GM21786 (cell line): ENCODE measurements around the gene SLC35A3.
"Not testable (repeated sequence)": the region's sequence is repeated elsewhere in the genome, so short reads cannot be mapped to it uniquely, and the experiment has no call there.

Experiments
- ATAC-seq: cut with Tn5 transposase; IDR thresholded peaks from one replicate; pipeline ENCODE4 v1.9.1; 2021; ENCODE audit not compliant: unreplicated experiment

SLC35A3 gene

DNA sequence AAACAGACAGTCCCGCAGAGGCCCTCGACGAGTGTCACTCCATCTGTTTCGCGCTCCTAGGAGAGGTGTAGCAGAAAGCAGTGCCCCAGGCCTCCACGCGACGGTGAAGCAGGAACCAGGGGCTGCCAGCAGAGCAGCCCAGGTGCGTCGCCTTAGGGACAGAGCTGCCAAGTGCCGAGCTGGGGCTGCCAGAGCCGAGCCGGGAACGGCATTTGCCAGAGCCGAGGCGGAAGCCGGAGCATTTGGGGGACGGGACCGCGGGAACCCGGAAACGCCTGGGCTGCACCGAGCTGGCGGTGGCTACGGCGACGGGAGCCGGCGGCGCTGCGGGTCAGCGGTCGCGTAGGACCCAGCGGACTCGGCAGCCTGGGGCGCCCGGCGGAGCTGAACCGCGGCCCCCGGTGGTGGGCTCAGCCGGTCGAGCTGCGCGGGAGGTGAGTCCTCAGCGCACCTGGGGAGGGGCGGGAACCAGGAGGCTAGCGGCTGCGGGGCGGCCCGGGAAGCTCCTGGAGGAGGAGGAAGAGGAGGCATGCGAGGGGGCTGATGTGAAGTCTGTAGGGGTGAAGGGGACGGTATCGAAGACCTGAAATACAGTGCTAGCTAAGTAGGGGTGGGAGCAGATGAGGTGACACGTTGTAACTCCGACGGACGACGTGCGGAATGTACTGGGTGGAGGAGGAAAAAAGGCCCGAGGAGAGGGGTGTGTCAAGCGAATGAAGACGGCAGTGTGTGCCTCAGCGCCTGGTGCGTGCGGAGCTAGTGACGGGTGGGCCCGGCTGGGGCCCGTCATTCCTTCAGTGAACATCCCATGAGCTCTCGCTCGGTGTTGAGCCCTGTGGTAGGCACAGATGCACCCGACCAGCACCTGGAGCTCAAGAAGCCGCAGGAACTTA is at the start of gene SLC35A3:
SLC35A3 (plus strand) TSS at position 268 of the 893 bp plus-strand sequence. CDS start 23,559 bp downstream, outside the sequence.
- ATAC-seq, result peak; percentile 90

DNA sequence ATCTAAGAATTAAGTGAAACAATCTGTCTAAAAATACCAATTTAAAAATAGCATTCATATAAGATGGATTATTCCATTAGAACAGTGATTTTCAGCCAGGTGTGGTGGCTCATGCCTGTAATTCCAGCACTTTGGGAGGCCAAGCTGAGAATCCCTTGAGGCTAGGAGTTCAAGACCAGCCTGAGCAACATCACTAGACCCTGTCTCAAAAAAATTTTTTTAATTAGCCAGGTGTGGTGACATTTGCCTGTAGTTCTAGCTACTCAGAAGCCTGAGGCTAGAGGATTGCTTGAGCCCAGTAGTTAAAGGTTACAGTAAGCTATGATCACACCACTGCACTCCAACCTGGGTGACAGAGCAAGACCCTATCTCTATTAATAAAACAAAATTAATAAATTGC is 35.0 kb upstream of the SLC35A3 start:
- ATAC-seq, result no peak

DNA sequence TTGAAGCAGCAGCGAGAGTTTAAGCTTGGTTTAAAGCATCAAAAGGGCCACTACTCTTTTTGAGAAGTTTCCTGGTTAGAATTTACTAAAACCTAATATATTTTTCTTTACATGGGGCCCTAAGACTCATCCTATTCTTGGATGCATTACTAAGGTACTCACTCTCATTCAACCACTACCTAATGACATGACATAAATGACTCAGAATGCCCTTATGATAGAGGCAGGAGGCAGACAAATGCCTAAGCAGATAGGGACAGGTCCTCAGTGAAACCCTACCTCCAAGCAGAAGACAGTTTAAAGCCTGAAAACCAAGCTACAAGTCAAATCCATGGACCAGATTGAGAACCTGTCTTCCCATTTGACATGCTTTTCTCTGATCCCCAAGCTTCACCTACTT is 34.3 kb upstream of the SLC35A3 start:
- no peak for ATAC-seq

DNA sequence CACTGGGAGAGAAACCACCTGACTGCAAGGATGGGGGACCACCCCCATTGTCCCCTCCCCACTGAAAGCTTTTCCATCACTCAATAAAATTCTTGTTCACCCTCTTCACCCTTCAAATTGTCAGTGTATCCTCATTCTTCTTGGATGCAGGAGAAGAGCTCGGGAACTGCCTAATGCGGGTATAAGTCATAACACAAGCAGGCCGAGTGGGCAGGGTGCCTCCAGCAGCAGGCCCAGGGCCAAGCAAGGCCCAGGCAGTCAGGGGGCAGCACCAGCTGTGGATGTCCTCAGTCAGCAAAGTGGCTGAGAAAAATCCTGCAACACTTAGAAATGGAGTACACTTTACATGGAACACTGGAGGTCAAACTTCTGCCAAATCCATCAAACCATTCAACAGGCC is 33.7 kb upstream of the SLC35A3 start:
- no peak for ATAC-seq

DNA sequence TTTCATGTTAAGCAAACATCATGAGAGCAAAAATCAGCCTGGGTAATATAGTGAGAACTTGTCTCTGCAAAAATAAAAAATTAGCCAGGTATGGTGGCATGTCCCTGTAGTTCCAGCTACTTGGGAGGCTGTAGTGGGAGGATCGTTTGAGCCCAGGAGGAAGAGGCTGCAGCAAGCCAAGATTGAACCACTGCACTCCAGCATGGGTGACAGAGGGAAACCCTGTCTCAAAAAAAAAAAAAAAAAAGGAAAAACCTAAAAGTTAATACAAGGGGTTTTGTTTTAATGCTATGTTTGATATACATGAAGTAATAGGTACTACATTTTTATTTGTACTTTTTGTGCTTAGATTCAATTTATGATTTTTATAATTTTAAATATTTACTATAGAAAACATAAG is 27.1 kb upstream of the SLC35A3 start:
- ATAC-seq, result no peak

DNA sequence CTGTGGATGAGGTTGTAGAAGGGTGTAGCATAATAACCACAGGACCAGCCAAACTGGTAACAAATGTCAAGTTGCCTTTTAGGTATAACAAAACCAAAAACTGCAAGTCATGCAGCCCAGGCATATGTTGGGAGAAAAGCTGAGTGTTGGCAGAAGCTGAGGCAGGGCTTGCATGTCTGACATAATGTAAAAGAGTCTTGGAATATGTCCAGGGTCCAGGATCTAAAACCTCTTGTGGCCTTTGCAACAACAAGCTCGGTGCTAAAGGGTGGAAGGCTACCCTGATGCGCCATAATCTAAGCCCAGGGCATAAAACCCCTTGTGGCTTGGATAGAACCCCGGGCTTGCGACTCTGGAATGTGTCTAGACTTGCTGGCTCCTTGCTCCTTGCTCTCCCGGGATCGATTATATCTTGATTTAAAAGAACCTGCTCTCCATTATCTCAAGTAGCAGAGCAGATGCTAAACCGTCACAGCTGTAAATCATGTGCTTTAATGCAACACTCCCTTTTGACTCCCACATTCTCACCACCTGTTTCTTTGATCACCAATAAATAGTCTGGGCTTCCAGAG is 26.5 kb upstream of the SLC35A3 start:
- no peak for ATAC-seq

DNA sequence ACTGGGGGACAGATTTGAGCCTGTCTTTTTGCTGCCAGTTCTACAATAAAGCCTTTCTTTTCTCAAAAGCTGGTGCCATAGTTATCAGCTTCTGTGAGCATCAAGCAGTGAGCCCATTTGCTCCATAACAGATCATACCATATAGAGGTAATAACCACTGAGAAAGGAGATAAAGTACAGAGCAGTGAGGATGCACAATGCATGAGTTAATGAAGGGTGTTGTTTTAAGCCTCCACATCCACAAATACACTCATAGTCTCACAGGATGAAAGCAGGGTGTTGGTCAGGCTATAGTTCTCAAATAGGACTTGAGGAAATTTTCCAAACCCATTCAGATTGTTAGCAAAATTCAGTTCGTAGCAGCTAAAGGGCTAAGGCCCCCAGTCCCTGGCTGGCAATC is 25.6 kb upstream of the SLC35A3 start:
- no peak for ATAC-seq

DNA sequence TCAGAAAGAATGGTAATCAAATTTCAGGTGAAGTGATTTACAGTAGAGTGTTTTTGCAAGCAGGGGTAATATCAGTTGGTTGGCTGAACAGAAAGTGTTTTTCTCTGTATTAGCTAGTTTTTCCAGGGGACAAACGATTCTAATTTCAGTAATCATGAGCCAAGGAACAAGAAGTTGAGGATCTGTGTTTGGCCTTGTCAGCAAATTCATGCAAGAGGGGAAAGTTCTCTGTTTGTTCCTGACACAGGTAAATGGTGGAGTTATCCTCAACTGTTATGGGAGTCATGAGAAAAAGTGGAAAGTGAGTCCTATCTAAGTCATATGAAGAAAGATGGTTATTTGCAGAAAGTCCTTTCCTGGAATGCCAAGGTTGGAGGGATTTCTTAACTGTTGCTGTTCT is 24.6 kb upstream of the SLC35A3 start:
- ATAC-seq, result no peak

DNA sequence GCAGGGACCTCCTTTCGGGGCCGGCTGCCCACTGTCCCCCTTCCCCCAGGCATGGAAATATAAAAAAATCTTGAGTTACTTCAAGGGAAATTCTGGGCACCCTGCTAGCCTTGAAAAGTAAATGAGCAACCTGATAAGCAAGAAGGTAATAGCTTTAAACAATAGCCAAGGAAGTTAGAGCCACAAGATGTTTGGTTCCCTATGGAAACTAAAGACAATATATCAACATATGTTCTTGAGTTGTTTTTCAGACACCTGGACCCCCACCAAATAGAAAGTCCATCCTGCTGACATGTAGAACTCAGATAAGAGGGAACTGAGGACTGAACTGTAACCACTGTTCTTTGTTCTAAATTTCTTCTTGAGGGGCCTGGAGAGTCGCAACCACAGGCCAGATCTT is 19.3 kb upstream of the SLC35A3 start:
- ATAC-seq, result no peak

DNA sequence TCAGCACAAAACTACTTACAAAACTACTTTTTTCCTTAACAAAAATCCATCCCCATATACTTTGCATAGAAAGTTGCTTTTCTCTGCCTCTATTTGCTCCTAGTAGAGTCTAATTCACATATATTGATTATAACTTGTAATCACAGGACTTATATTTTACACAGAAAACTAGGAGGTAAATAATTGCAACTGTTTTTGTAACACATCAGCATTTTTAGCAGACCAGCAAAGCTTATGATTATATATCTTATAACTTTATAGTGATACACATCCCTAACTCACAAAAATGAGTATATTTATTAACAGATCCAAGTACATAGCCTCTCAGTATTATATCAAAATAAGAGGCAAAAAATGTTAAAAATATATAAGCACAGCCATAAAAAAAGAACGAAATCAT is 17.3 kb upstream of the SLC35A3 start:
- ATAC-seq, result no peak

DNA sequence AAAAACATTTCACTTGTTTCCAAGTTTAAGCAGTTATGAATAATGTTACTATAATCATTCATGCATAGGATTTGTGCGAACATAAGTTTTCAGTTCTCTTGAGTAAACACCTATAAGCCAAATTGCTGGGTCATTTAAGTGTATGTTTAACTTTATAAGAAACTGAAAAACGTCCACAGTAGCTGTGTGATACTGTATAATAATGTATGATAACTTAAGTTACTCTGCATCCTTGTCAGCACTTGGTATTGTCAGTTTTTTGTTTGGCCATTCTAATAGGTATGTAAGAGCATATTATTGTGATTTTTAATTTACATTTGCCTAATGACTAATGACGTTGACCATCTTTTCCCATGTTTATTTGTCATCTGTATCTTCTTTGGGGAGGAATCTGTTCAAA is 14.4 kb upstream of the SLC35A3 start:
- ATAC-seq, result no peak

DNA sequence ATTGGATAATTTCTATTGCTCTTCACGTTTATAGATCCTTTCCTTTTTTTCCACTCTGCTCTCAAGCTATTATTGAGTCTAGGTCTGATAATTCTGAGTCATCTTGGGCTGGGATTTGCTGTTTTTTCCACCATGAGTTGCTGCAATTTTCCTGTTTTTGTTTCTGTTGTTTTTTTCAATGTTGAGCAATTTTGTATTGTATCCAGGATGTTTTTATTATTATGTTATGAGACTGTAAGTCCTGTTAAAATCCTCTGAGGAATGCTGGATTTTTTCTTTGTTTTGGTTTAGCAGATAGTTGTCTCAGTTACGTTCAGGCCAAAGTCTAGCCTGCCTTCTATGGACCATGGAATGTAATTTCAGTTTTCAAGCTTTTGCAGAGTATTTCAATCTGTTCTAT is 13.0 kb upstream of the SLC35A3 start:
- ATAC-seq, result no peak

DNA sequence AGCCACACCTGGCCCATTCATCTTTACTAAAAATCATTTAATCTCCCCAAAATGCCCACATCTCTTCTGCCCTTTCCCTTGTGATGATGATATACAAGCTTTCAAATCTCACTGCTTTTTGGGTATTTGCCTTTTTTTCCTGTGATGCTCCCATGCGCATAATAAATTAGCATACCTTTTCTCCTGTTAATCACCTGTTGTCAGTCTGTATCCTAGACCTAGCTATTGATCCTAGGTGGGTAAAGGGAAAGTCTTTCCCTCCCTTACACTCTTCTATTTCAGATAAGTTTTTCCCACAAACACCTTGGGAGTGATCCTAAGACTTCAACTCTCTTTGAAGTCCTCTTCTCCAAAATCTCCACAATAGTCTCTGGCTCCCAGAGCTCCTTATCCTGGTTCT is 12.0 kb upstream of the SLC35A3 start:
- no peak for ATAC-seq

DNA sequence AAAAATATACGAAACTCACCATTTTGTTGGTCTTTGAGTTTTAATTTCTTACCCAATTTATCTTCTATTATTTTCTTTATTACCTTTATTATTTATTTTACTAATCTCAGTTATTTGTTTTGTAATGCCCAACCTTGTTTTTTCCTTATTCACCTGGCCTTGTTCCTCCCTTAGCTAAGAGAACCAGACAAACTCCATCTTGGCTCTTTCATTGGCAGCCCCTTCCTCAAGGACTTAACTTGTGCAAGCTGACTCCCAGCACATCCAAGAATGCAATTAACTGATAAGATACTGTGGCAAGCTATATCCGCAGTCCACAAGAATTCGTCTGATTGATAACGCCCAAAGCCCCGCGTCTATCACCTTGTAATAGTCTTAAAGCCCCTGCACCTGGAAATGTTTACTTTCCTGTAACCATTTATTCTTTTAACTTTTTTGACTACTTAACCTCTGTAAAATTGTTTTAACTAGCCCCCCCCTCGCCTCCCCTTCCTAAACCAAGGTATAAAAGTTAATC is 10.5 kb upstream of the SLC35A3 start:
- not testable (repeated sequence) for ATAC-seq

DNA sequence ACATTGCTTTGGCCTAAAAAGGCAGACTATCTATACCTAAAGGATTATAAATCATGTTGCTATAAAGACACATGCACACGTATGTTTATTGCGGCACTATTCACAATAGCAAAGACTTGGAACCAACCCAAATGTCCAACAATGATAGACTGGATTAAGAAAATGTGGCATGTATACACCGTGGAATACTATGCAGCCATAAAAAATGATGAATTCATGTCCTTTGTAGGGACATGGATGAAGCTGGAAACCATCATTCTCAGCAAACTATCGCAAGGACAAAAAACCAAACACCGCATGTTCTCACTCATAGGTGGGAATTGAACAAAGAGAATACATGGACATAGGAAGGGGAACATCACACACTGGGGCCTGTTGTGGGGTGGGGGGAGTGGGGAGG is 9.5 kb upstream of the SLC35A3 start:
- not testable (repeated sequence) for ATAC-seq

DNA sequence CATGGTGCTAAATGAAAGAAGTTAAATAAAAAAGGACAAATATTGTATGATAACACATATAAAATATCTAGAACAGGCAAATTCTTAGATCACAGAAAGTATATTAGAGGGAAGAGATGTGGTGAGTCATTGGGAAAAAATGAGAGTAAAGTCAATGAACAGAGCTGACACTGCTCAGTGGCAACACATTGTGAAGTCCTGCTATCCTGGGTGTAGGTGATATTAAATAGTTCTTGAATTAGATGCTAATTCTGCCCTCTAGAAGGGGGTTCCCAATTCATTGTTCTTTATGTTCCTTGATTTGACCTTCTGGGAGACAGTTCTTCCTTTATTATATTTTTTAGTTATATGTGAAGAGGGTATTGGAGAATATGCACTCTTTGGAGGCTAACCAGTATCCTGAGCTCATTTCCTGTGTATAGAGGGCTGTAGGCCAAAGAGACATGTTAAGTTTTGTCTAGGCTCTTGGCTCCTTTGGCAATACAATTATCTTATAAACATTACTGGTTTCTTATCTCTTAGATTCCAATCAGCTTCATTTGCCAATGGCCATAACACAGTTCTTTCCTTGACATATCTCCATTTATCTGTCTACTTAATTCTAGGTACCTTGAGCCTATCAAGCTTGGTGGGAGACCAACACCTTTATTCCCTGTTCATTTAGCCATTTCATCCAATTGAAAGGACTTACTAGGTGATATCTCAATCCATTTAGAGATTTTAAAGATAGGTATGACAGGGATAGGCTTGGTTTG is 6.6 kb upstream of the SLC35A3 start:
- no peak for ATAC-seq

DNA sequence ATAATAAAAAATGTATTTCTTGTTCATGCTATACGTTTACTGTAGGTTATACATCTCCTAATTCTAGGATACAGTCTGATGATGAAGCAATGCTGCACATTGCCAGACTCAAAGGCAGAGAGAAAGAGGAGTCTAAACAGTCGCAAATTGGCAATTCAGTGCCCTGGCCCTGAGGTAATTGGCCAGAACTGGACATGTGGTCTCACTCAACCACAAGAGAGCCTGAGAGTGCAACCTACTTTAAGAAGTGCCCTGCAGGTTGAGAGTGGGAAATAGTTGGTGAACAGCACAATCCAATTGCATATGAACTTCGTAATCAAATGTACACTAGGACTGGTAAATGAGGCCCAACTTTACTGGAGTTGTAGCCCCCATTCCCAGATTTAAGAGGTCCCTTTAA is 5.0 kb upstream of the SLC35A3 start:
- no peak for ATAC-seq

DNA sequence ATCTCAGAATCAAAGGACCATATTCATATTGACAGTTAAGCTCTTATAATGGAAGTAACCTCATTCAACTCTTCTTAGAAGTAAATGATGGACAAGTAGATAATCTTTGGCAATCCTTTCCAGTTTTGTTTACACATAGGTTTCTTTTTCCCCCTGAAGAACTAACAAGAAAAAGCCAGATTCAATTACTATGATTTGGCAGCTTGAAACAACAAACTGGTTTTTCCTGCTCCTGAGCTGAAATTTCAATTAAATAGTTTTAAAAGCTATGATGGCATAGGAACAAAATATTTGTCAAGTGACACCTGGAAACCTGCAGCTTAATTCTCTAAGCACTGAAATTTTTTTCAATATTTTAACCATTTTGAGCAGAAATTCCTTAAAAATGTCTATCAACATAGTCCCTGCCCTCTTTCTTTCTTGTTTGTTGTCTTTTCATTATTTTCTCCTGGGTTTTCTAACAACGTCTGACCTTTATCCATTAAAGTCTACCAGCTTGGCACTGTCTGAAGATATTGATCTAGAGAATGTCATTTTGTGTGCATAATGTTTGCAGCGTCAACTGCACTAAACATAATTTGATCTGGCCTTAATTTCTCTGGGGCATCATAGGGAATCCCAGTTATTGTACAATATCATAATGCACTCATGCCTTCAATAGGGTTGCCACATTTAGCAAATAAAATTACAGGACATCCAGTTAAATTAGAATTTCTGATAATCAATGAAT is 4.0 kb upstream of the SLC35A3 start:
- ATAC-seq, result no peak

DNA sequence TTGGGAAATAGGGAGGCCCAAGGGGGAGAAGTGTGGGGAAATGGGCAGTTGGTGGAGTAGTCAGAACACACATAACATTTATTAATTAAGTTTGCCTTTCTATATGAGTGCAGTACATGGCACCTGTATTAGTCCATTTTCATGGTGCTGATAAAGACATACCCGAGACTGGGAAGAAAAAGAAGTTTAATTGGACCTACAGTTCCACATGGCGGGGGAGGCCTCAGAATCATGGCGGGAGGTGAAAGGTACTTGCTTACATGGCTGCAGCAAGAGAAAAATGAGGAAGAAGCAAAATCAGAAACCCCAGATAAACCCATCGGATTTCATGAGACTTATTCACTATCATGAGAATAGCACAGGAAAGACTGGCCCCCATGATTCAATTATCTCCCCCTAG is 1.6 kb upstream of the SLC35A3 start:
- ATAC-seq, result no peak

DNA sequence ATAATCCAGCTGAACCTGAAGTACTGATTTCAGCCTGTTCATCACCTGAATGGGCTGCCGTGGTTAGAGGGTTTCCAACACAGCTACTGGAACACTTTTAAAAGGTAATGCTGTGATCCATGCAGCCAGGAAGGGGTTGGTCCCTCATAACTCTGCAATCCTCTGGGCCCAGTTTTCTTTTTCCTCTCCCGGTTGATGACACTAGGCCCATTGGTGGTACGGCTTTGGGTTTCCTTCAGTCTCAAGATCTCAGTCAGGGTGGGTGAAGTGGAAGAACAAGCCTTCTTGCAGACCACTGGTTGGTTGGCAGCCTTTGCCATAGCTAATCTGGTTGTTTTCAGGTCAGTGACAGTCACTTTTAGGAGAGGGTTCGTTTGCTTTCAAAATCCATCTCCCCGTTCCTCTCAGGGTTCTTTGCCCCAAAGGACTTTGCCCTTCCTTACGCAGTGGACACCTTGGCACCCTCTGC is 502 bp upstream of the SLC35A3 start:
- peak; percentile 15 for ATAC-seq

DNA sequence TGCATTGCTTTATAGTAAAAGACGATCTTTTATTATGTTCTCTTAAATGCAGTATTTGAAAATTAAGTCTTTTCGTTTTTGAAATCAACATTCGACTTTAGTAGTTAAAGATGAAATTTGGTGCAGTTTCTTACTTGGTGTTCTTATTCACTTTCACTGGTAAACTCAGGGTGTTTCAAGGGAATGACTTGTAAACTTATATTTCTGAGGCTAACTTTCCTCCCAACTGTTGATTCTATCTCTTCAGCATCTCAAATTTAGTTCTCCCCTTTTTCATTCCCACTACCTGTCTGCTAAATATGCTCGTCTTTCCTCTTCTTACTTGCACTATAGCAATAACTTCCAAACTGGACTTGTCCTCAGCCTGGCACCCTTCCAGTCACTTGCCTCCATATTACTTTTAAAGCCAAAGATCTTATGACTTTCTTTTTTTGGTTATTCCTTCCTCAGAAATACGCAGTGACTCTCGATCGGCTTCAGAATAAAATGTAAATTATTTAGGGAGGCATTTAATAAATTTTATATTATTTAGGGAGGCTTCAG is 988 bp downstream of the SLC35A3 start:
- ATAC-seq, result no peak
